Mucosa of descending colon (tissue), 3 donors: Measurements from ENCODE around the gene SLC10A4. TPM values are rescaled to one million over a fixed set of nuclear protein-coding genes. Genes with fewer than 3 reads are reported as not detected.

Experiments used
- ATAC-seq: fragments of 200-7000 bp; cut with Tn5 transposase; one replicate; pipeline ENCODE4 v1.9.1; 2020; ENCODE audit warnings: mild to moderate bottlenecking, moderate library complexity
- DNase-seq, 3 donors: peaks; one replicate each; pipeline ENCODE4 v3.0.0-alpha.2; 2020
- H3K36me3 ChIP-seq: fragments of 200-600 bp; one replicate; pipeline ENCODE4 v1.8.0; 2021; ENCODE audit warnings: low read depth, mild to moderate bottlenecking
- H3K4me1 ChIP-seq: fragments of 200-600 bp; one replicate; pipeline ENCODE4 v1.8.0; 2021; ENCODE audit warnings: low read depth, mild to moderate bottlenecking
- H3K4me3 ChIP-seq: fragments of 200-600 bp; one replicate; pipeline ENCODE4 v1.8.0; 2021; ENCODE audit warnings: mild to moderate bottlenecking
- H3K9me3 ChIP-seq: fragments of 200-600 bp; one replicate; pipeline ENCODE4 v1.8.0; 2021; ENCODE audit warnings: mild to moderate bottlenecking
- intact Hi-C, 2 donors: fragments of 100-400 bp; cut with DNase I in 1 of 2; cut with micrococcal nuclease in 1 of 2; formaldehyde crosslinking; loops; one replicate each; pipeline versions ENCODE4 v1.11.0 to v1.11.1; 2022; cut with DNase I, micrococcal nuclease
- total RNA-seq, 3 donors: library from RNA; stranded (reverse); fragmentation: NEBNext Ultra II Directional in 2 of 3; extraction: Animal tissue kit (Norgen Biotek cat#: 25700) in 2 of 3; gene quantifications; one replicate each; pipeline versions ENCODE4 v1.2.1 to v1.2.4, GENCODE V29; 2021 to 2023
- TF ChIP-seq, protein P1 (sequence below): fragments of 200-600 bp; IDR thresholded peaks from one replicate; pipeline ENCODE4 v1.8.0; 2022; ENCODE audit warnings: antibody characterized with exemption, mild to moderate bottlenecking
- donor health status: DM: no; HTN: no; CAD: no; lungs with moderate emphysema.
- donor health status: DM: no; HTN: no; CAD: no.
- donor health status: DM: no; HTN: yes; CAD: no.

Gene SLC10A4
- total RNA-seq, 3 donors from 2014 or later = 0.26 to 2.1 TPM; not detected in 1

GRCh38 chr4:48467442-48467841 lies 15.7 kb upstream of the SLC10A4 start:
- H3K9me3 ChIP-seq = no peaks in the 10 kb centered on the region
- ATAC-seq (no peak), DNase-seq (no peak)
- H3K4me1 ChIP-seq = no peaks in the 10 kb centered on the region
- no peaks in the 10 kb centered on the region for H3K36me3 ChIP-seq
- TF ChIP-seq, protein P1, sequence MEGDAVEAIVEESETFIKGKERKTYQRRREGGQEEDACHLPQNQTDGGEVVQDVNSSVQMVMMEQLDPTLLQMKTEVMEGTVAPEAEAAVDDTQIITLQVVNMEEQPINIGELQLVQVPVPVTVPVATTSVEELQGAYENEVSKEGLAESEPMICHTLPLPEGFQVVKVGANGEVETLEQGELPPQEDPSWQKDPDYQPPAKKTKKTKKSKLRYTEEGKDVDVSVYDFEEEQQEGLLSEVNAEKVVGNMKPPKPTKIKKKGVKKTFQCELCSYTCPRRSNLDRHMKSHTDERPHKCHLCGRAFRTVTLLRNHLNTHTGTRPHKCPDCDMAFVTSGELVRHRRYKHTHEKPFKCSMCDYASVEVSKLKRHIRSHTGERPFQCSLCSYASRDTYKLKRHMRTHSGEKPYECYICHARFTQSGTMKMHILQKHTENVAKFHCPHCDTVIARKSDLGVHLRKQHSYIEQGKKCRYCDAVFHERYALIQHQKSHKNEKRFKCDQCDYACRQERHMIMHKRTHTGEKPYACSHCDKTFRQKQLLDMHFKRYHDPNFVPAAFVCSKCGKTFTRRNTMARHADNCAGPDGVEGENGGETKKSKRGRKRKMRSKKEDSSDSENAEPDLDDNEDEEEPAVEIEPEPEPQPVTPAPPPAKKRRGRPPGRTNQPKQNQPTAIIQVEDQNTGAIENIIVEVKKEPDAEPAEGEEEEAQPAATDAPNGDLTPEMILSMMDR = no peak
- H3K4me3 ChIP-seq = no peak overlapping the region
- intact Hi-C loops = no loop called here

- Histone ChIP-seq H3K4me1 (no peaks in the 10 kb centered on the region), H3K9me3 (no peaks in the 10 kb centered on the region), H3K4me3 (no peak overlapping the region), H3K36me3 (no peaks in the 10 kb centered on the region)
- intact Hi-C loops = no loop called here
- TF ChIP-seq, protein P1 = no peak
- no peak for DNase-seq
- ATAC-seq = no peak
Observed at GRCh38 chr4:48467891-48468290, 15.3 kb upstream of the SLC10A4 start.

- intact Hi-C loops = no loop called here
Observed at GRCh38 chr4:48470137-48470536, 13.0 kb upstream of the SLC10A4 start.

DNA sequence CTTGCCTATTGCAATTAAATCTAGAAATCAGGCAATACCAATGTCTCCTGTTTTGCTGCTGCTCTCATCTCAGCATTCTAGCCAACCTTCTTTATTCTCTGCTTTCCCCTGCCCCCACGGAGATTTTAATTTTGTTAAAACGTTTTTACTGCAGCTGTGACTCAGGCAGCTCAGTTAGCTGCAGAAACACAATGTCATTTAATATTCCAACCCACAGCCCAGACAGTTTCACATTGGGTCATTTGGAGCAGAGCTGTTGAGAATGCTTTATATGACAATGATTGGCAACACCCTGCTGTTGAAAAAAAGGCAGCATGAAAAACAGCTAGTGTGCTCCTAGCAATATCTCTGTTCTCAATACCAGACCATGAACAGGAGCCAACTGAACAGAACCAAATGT lies 12.6 kb upstream of the SLC10A4 start:
- intact Hi-C loops = no loop called here

More at GRCh38 chr4:48470137-48470536, 13.0 kb upstream of the SLC10A4 start:
- DNase-seq (no peak), ATAC-seq (no peak)
- TF ChIP-seq, protein P1 = no peak
- no peaks in the 10 kb centered on the region for H3K9me3 ChIP-seq
- no peaks in the 10 kb centered on the region for H3K4me1 ChIP-seq
- no peak overlapping the region for H3K4me3 ChIP-seq
- H3K36me3 ChIP-seq = no peaks in the 10 kb centered on the region

GRCh38 chr4:48472794-48473193 lies 10.3 kb upstream of the SLC10A4 start:
- DNase-seq (no peak), ATAC-seq (no peak)
- H3K4me1 ChIP-seq = no peaks in the 10 kb centered on the region
- TF ChIP-seq, protein P1 = no peak
- intact Hi-C loops = no loop called here
- no peaks in the 10 kb centered on the region for H3K36me3 ChIP-seq
- H3K4me3 ChIP-seq = no peak overlapping the region
- H3K9me3 ChIP-seq = no peaks in the 10 kb centered on the region

More for the DNA sequence above, 12.6 kb upstream of the SLC10A4 start:
- H3K9me3 ChIP-seq = no peaks in the 10 kb centered on the region
- no peaks in the 10 kb centered on the region for H3K36me3 ChIP-seq
- DNase-seq (no peak), ATAC-seq (no peak)
- no peak overlapping the region for H3K4me3 ChIP-seq
- TF ChIP-seq, protein P1 = no peak
- no peaks in the 10 kb centered on the region for H3K4me1 ChIP-seq

DNA sequence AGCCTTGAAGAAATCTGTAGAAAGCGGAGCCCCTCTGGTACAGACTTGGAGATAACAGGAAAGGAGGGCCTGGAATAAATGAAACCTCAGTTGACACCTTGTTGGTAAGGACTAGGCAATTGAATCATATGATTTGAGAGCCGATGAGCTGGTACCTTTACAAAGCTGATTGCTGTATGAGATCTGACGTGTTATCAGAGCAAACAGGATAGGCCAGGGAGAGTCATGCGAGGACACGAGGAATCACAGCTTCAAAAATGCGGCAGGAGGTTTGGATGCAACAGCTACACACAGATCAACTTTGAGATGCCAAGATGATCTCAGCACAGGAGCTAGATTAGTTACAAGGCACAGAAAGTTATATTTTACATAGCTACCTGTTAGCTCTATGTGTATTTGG lies 7.4 kb upstream of the SLC10A4 start:
- H3K4me3 ChIP-seq = no peak overlapping the region
- TF ChIP-seq, protein P1 = no peak
- no peaks in the 10 kb centered on the region for H3K36me3 ChIP-seq
- intact Hi-C loops = no loop called here
- ATAC-seq (no peak), DNase-seq (no peak)
- no peaks in the 10 kb centered on the region for H3K9me3 ChIP-seq
- no peaks in the 10 kb centered on the region for H3K4me1 ChIP-seq
